Stimulated activated CD4-positive, alpha-beta T cell treated with anti-CD3 and anti-CD28 coated beads, Interleukin-1b, Interleukin-23, amount 100 ng/mL, for 24 hours (primary cell): ENCODE results near the gene COG1.

ENCODE experiments used
- DNase-seq, 4 experiments: peaks; one replicate each; pipeline ENCODE4 v3.0.0-alpha.2; 2020; ENCODE audit warnings: low read depth in 4 of 4, low spot score in 1 of 4

COG1 gene

GRCh38 chr17:73197161-73197560 lies 4.3 kb downstream of the COG1 start:
- no peak for DNase-seq

- DNase-seq = no peak
Observed at GRCh38 chr17:73198201-73198929, 5.5 kb downstream of the COG1 start.

GRCh38 chr17:73198930-73199260 lies 6.0 kb downstream of the COG1 start:
- DNase-seq = no peak

- no peak for DNase-seq
Observed at GRCh38 chr17:73199751-73200317, 7.0 kb downstream of the COG1 start.

- DNase-seq = no peak
Observed at GRCh38 chr17:73200476-73200875, 7.6 kb downstream of the COG1 start.

GRCh38 chr17:73201215-73202069 lies 8.6 kb downstream of the COG1 start:
- DNase-seq = no peak

GRCh38 chr17:73203135-73203787 lies 10.4 kb downstream of the COG1 start:
- no peak for DNase-seq

GRCh38 chr17:73203788-73204479 lies 11.1 kb downstream of the COG1 start:
- DNase-seq = no peak

- no peak for DNase-seq
Observed at GRCh38 chr17:73205459-73205961, 12.7 kb downstream of the COG1 start.

- DNase-seq = no peak
Observed at GRCh38 chr17:73208139-73208827, 15.4 kb downstream of the COG1 start.

- DNase-seq = no peak
Observed at GRCh38 chr17:73209436-73209835, 16.6 kb downstream of the COG1 start.

- DNase-seq = no peak
Observed at GRCh38 chr17:73210002-73210678, 17.3 kb downstream of the COG1 start.

GRCh38 chr17:73211745-73212144 lies 18.9 kb downstream of the COG1 start:
- no peak for DNase-seq

GRCh38 chr17:73214008-73214407 lies 21.2 kb downstream of the COG1 start:
- DNase-seq = no peak

GRCh38 chr17:73214851-73215250 lies 22.0 kb downstream of the COG1 start:
- no peak for DNase-seq

- no peak for DNase-seq
Observed at GRCh38 chr17:73215447-73215846, 22.6 kb downstream of the COG1 start.

- DNase-seq = no peak
Observed at GRCh38 chr17:73223626-73224230, 30.9 kb downstream of the COG1 start.

- no peak for DNase-seq
Observed at GRCh38 chr17:73224237-73224636, 31.4 kb downstream of the COG1 start.

- DNase-seq = no peak
Observed at GRCh38 chr17:73224663-73225305, 31.9 kb downstream of the COG1 start.
